ENCODE results near the gene PNO1. TPM values are rescaled to one million over a fixed set of nuclear protein-coding genes. Genes with fewer than 3 reads are reported as not detected.

Gene PNO1
- total RNA-seq, 4 donors from 2014 or later, result 9.4 to 28.7 (median 13.6) TPM

GRCh38 chr2:68172990-68173700 is 15.5 kb downstream of the PNO1 start:
- no peak for TF ChIP-seq CTCF (IDR thresholded peaks at IDR 0.05; ENCODE audit: low read depth)

GRCh38 chr2:68176657-68177056 is 19.0 kb downstream of the PNO1 start:
- TF ChIP-seq CTCF (IDR thresholded peaks at IDR 0.05; ENCODE audit: low read depth), result no peak

- no peak for TF ChIP-seq CTCF (IDR thresholded peaks at IDR 0.05; ENCODE audit: low read depth)
Measured at GRCh38 chr2:68177541-68177940, 19.9 kb downstream of the PNO1 start.

- no peak for TF ChIP-seq CTCF (IDR thresholded peaks at IDR 0.05; ENCODE audit: low read depth)
Measured at GRCh38 chr2:68178432-68178831, 20.7 kb downstream of the PNO1 start.

GRCh38 chr2:68178954-68179627 is 21.4 kb downstream of the PNO1 start:
- no peak for TF ChIP-seq CTCF (IDR thresholded peaks at IDR 0.05; ENCODE audit: low read depth)

- no peak for TF ChIP-seq CTCF (IDR thresholded peaks at IDR 0.05; ENCODE audit: low read depth)
Measured at GRCh38 chr2:68182902-68183301, 25.2 kb downstream of the PNO1 start.

- TF ChIP-seq CTCF (IDR thresholded peaks at IDR 0.05; ENCODE audit: low read depth), result no peak
Measured at GRCh38 chr2:68185541-68186164, 28.0 kb downstream of the PNO1 start.

Measured in subcutaneous adipose tissue (tissue), 4 donors.